Neural crest cell (in vitro differentiated cells): ENCODE measurements around the gene AP1S2. TPM values are rescaled to one million over a fixed set of nuclear protein-coding genes. Genes with fewer than 3 reads are reported as not detected.

Source experiments
- DNase-seq: peaks from one replicate; pipeline ENCODE4 v3.0.0; 2021; ENCODE audit warnings: low read depth, mixed read lengths, low spot score
- H3K27ac Mint-ChIP-seq: one replicate; pipeline ENCODE4 v1.8.0; 2021; ENCODE audit warnings: mild to moderate bottlenecking, mixed read lengths; ENCODE audit not compliant: unreplicated experiment
- H3K27me3 Mint-ChIP-seq: 2 replicates; pipeline ENCODE4 v1.8.0; 2021; ENCODE audit warnings: low read depth, mild to moderate bottlenecking, mixed read lengths
- H3K36me3 Mint-ChIP-seq: 2 replicates; pipeline ENCODE4 v1.8.0; 2021; ENCODE audit warnings: low read depth, mild to moderate bottlenecking, mixed read lengths
- H3K4me1 Mint-ChIP-seq: 2 replicates; pipeline ENCODE4 v1.8.0; 2021; ENCODE audit warnings: mixed read lengths
- H3K4me3 Mint-ChIP-seq: one replicate; pipeline ENCODE4 v1.8.0; 2021; ENCODE audit warnings: mild to moderate bottlenecking, mixed read lengths
- H3K9me3 Mint-ChIP-seq: 2 replicates; pipeline ENCODE4 v1.8.0; 2021; ENCODE audit warnings: mixed read lengths
- total RNA-seq: library from RNA; stranded (reverse); gene quantifications from 2 replicates; pipeline ENCODE4 v1.2.1, GENCODE V29; 2021
- TF ChIP-seq, protein P1 (sequence below): fragments of 200-600 bp; sonication (generic); conservative IDR thresholded peaks from 2 replicates; pipeline ENCODE4 v1.5.0; 2021; ENCODE audit warnings: antibody characterized with exemption, mild to moderate bottlenecking

AP1S2 gene
- total RNA-seq, 1 donor from 2014 or later: 136 TPM

GRCh38 chrX:15816438-15816809 is 38.2 kb downstream of the AP1S2 start:
- Mint-ChIP-seq H3K4me3 (no peak overlapping the region), H3K27ac (peak overlapping the region; percentile 65), H3K36me3 (peaks cover 15% of the 10 kb centered on the region), H3K4me1 (peaks cover 7% of the 10 kb centered on the region), H3K27me3 (no peaks in the 10 kb centered on the region), H3K9me3 (no peaks in the 10 kb centered on the region)
- TF ChIP-seq, protein P1, sequence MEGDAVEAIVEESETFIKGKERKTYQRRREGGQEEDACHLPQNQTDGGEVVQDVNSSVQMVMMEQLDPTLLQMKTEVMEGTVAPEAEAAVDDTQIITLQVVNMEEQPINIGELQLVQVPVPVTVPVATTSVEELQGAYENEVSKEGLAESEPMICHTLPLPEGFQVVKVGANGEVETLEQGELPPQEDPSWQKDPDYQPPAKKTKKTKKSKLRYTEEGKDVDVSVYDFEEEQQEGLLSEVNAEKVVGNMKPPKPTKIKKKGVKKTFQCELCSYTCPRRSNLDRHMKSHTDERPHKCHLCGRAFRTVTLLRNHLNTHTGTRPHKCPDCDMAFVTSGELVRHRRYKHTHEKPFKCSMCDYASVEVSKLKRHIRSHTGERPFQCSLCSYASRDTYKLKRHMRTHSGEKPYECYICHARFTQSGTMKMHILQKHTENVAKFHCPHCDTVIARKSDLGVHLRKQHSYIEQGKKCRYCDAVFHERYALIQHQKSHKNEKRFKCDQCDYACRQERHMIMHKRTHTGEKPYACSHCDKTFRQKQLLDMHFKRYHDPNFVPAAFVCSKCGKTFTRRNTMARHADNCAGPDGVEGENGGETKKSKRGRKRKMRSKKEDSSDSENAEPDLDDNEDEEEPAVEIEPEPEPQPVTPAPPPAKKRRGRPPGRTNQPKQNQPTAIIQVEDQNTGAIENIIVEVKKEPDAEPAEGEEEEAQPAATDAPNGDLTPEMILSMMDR: no peak
- DNase-seq: no peak

DNA sequence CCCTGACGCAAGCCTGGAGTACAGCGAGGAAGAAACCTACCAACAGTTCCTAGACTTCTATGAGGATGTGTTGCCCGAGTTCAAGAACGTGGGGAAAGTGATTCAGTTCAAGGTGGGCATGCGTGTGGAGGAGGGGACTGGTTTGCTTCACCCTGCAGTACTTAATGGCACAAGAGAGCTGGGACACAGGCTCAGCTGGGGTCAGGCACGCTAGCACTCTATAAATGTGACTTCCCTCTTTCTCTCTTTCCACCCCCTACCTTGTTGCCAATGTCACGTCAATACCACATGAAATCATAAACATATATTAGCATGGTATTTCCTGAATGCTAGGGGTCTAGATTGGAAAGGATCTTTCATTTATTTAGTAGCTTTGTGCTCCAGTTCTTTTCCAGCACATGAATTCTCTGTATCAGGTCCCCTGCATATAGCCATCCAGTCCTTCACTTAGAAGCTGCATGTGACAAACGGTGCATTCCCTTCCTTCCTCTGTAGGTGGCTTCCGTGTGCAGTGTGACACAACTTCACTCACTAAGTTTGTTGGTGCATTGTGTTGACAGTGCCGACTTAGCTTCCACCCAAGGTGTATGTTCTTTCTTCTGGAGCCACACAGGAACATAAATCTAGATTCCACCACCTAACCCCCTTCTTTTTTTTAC is 38.7 kb downstream of the AP1S2 start:
- H3K27me3 Mint-ChIP-seq: no peaks in the 10 kb centered on the region
- H3K4me3 Mint-ChIP-seq: no peak overlapping the region
- no peaks in the 10 kb centered on the region for H3K9me3 Mint-ChIP-seq
- peak overlapping the region; percentile 65 for H3K27ac Mint-ChIP-seq
- peaks cover 14% of the 10 kb centered on the region for H3K36me3 Mint-ChIP-seq
- peak; percentile 8 for DNase-seq
- TF ChIP-seq, protein P1: peak; percentile 62
- H3K4me1 Mint-ChIP-seq: peaks cover 7% of the 10 kb centered on the region

DNA sequence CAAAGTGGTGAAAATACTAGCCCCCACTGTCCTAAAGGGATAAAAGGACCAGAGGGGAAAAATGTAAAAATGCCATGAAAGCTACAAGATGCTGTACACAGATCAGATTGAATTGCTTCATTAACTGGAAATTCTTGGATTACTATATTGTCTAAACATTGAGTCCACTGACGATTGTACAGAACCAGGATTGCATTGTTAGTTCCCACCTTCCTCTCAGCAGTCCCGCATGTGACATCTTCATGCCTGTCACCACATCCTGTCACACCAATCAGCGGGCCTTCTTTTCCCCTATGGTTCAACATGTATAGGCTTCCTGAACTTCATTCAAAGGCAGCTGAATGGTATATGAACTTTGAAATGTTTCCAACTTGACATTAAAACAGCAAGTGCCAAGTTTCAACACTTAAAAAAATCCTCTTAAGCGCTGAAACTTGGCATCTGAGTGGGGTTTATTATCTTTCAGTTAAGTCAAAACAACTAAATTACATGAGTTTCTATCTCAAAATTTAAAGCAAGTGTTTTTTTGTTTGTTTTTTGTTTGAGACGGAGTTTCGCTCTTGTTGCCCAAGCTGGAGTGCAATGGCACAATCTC is 39.7 kb downstream of the AP1S2 start:
- H3K4me3 Mint-ChIP-seq: no peak overlapping the region
- no peak for DNase-seq
- peaks cover 12% of the 10 kb centered on the region for H3K36me3 Mint-ChIP-seq
- no peak overlapping the region for H3K27ac Mint-ChIP-seq
- no peaks in the 10 kb centered on the region for H3K9me3 Mint-ChIP-seq
- H3K27me3 Mint-ChIP-seq: no peaks in the 10 kb centered on the region
- TF ChIP-seq, protein P1: no peak
- H3K4me1 Mint-ChIP-seq: peaks cover 7% of the 10 kb centered on the region

DNA sequence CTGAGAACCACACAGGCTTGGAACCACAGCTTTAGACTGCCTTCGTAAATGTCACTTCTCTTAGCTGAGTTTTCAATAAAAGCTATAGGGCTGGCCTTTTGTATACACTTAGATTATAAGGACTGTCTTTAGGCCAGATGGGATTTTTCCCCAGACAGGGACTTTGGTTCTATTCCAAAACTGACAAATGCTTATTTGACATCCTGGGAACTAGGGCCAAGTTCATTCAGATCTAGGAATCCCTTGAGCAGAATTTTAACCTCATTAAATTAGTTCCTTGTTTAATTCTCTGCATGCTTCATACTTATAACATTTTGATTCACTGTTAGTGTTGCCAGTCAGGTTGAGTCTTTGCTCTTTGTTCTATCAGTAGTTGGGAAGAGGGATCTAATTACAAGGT is 41.2 kb downstream of the AP1S2 start:
- Mint-ChIP-seq H3K27me3 (no peaks in the 10 kb centered on the region), H3K36me3 (peaks cover 16% of the 10 kb centered on the region), H3K9me3 (no peaks in the 10 kb centered on the region), H3K27ac (no peak overlapping the region), H3K4me3 (no peak overlapping the region), H3K4me1 (peaks cover 7% of the 10 kb centered on the region)
- TF ChIP-seq, protein P1: no peak
- no peak for DNase-seq

- no peak for DNase-seq
- H3K4me1 Mint-ChIP-seq: peaks cover 7% of the 10 kb centered on the region
- H3K27me3 Mint-ChIP-seq: no peaks in the 10 kb centered on the region
- H3K27ac Mint-ChIP-seq: no peak overlapping the region
- no peaks in the 10 kb centered on the region for H3K9me3 Mint-ChIP-seq
- no peak overlapping the region for H3K4me3 Mint-ChIP-seq
- TF ChIP-seq, protein P1: no peak
- peaks cover 12% of the 10 kb centered on the region for H3K36me3 Mint-ChIP-seq
These were observed 42.2 kb downstream of the AP1S2 start for GRCh38 chrX:15812192-15812938.
